ENCODE measurements around the gene FBLN1.

DNA sequence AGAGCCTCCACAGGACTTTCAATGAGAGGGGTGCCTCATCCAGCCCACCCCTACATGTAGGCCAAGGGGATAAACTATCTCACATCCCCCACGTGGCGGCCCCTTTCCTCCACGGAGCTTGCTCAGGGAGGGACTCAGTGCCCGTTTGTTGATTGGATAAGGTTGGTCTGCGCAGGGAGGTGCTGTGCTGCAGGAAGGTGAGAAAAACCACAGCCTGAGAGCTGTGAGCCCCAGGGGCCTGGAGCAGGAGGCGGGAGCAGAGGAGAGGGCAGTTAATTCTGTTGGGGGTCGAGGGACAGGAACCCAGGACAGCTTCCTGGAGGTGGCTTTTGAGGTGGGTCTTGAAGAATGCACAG is 137.0 kb downstream of the FBLN1 start:
- no peak for TF ChIP-seq BRF2 (CRISPR knock-in tag; IDR thresholded peaks at IDR 0.05)
- no peak for TF ChIP-seq EP300 (IDR thresholded peaks at IDR 0.05; ENCODE audit: low read depth in 2 of 2, low read length in 2 of 2)
- TF ChIP-seq EP300 (CRISPR knock-in tag; IDR thresholded peaks at IDR 0.05; ENCODE audit: borderline replicate concordance), result no peak
- TF ChIP-seq, protein P1, sequence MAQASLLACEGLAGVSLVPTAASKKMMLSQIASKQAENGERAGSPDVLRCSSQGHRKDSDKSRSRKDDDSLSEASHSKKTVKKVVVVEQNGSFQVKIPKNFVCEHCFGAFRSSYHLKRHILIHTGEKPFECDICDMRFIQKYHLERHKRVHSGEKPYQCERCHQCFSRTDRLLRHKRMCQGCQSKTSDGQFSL (CRISPR knock-in tag; IDR thresholded peaks at IDR 0.05), result no peak
- no peak for TF ChIP-seq PLRG1 (conservative IDR thresholded peaks at IDR 0.05)
- no peak for TF ChIP-seq POLR2AphosphoS5 (IDR thresholded peaks at IDR 0.05; ENCODE audit: low read depth, low read length)
- no peak for TF ChIP-seq KAT2B (IDR thresholded peaks at IDR 0.05; ENCODE audit: borderline replicate concordance, low read depth, low read length)
- no peak for TF ChIP-seq CTCF (CRISPR knock-in tag; IDR thresholded peaks at IDR 0.05)
- TF ChIP-seq POLR2A (IDR thresholded peaks at IDR 0.05; ENCODE audit: insufficient read depth in 1 of 2, low read depth in 2 of 2, low read length in 2 of 2), result no peak
- no peak for TF ChIP-seq ZNF775 (CRISPR knock-in tag; IDR thresholded peaks at IDR 0.05; ENCODE audit: borderline replicate concordance)
- TF ChIP-seq RAD21 (CRISPR knock-in tag; IDR thresholded peaks at IDR 0.05), result no peak

All from HepG2 (cell line).